GM12864 (cell line): ENCODE measurements around the gene RIPK1.
"Not testable (repeated sequence)": the region's sequence is repeated elsewhere in the genome, so short reads cannot be mapped to it uniquely, and the experiment has no call there.

Source experiments
- DNase-seq: peaks from one replicate; pipeline ENCODE4 v3.0.0-alpha.2; 2011; ENCODE audit warnings: low read depth
- H3K4me3 ChIP-seq: 2 replicates; pipeline ENCODE4 v1.5.1; 2011; ENCODE audit warnings: mild to moderate bottlenecking, low read depth, low read length, control low read depth
- CTCF ChIP-seq: IDR thresholded peaks from 2 replicates; pipeline ENCODE4 v1.5.1; 2011; ENCODE audit warnings: low read depth, mild to moderate bottlenecking, moderate library complexity, low read length, control low read depth, inconsistent platforms; ENCODE audit errors: missing control alignments

The RIPK1 gene

DNA sequence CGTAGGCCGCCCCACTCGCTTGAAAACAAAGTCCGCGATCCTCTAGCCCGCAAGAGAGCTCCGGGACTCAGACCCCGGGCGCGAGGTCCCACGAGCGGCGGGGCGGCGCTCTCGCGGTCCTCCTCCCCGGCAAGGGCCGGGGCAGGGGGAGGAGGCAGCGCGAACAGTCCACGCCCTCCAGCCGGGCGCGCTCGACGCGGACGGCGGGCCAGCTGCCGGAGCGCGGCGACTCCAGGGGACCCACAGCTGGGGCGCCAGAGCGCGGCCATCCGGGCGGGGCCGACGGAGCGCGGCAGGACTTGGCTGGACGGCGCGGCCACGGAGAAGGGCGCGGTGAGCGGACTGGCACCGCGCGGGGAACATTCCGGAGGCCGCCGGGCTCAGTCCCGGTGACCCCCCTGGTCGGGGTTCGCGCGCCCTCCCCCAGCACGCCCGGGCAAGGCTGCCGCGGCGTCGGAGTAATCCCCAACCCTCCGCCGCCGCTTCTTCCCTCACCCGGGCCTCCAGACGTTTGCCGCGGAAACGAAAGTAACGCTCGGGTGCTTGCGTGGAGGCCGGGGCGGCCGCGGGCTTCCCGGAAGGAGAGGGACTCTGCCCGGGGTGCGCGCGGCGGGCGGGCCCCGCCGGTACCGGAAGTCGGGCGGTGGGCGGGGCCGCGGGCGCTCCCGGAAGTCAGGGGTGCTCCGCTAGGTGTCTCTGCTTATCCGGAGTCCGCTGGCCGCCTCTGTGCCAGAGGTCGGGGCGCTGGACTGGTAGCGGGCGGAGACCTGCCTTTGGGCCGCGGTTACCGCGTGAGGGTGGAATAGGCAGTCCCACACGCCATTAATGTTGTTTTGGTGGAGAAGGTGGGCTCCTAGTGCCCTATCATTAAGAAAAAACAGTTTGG, at the start of gene RIPK1:
TSS of gene RIPK1 (plus strand) at position 166 of the 886 bp plus-strand sequence. CDS start 8,330 bp downstream, outside the sequence.
- peak; percentile 62 for DNase-seq
- TF ChIP-seq CTCF: peak; percentile 33
- H3K4me3 ChIP-seq: peak within 1 kb of the TSS; percentile 93

- DNase-seq: no peak
- no peak for TF ChIP-seq CTCF
- H3K4me3 ChIP-seq: no peak overlapping the region
Observed at GRCh38 chr6:3019065-3019464, 49.2 kb upstream of the RIPK1 start.

DNA sequence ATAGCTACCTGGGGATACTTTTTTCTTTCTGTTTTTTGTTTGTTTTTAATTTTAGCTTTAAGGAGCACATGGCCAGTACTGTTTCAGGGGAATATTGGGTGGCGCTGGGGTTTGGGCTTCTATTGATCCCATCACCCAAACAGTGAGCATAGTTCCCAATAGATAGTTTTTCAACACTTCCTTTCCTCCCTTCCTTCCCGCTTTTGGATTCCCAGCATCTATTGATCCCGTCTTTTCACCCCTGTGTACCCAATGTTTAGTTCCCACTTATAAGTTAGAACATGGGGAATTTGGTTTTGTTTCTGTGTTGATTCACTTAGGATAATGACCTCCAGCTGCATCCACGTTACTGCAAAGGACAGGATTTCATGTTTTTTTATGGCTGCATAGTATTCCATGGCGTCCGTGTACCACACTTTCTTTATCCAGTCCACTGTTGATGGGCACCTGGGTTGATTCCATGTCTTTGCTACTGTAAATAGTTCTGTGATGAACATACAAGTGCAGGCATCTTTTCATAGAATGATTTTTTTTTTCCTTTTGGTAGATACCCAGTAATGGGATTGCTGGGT, 48.5 kb upstream of the RIPK1 start:
- no peak overlapping the region for H3K4me3 ChIP-seq
- no peak for TF ChIP-seq CTCF
- no peak for DNase-seq

DNA sequence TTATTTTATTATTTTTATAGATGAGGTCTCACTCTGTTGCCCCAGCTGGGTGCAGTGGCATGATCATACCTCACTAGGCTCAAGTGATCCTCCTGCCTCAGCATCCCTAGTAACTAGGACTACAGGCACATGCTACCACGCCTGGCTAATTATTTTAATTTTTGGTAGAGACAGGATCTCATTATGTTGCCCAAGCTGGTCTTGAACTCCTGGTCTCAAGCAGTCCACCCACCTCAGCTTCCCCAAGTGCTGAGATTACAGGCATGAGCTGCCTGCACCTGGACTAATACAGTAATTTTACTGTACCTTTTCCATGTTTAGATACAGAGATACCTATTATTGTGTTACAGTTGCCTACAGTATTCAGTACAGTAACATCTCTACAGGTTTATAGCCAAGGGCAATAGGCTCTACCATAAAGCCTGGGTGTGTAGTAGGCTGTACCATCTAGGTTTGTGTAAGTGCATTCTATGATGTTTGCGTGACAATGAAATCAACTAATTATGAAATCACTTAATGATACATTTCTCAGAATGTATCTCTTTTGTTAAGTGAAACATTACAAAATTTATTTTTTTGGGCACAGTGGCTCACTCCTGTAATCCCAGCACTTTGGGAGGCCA, 47.2 kb upstream of the RIPK1 start:
- DNase-seq, H3K4me3 ChIP-seq: not testable (repeated sequence)

GRCh38 chr6:3022765-3023662, 45.3 kb upstream of the RIPK1 start:
- DNase-seq: no peak
- no peak for TF ChIP-seq CTCF
- H3K4me3 ChIP-seq: peak overlapping the region; percentile 41

GRCh38 chr6:3023663-3024483, 44.4 kb upstream of the RIPK1 start:
- H3K4me3 ChIP-seq: peak overlapping the region; percentile 41
- TF ChIP-seq CTCF: no peak
- DNase-seq: peak; percentile 83
